Measurements from ENCODE around the gene ANKRD55. TPM values are rescaled to one million over a fixed set of nuclear protein-coding genes. Genes with fewer than 3 reads are reported as not detected.

Gene ANKRD55
- total RNA-seq, result 0.09 and 0.72 TPM in 2 replicates

DNA sequence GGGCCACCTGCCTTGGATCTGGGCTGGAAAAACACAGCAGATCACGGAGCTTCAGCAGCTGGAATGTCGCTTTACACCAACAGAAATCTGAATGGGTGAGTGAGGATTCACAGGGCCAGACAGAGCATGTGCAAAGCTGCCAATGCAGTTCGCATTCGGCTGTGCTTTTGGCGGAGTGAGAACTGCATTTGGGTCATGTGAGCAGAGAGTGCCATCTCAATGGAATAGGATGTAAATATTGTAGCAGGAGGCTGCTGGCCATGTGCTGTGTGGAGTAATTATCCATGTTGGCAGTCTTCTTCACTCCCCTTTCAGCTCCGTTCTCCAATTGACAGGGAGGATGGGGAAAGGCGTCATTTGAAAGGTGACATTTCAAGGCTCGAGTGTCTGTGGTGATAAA, at the start of gene ANKRD55:
Gene ANKRD55 (minus strand): TSS at position 101 of the 400 bp plus-strand sequence. CDS start 417 bp downstream, outside the sequence.

Other genes with a start within 250 kb of the ANKRD55 start
- 248 and 308 TPM in 2 replicates for gene IL6ST, start 238.4 kb downstream of the ANKRD55 start, total RNA-seq